ENCODE results near the gene LOXHD1.

- TF ChIP-seq POLR2A (IDR thresholded peaks at IDR 0.05; ENCODE audit: low read depth, low read length): no peak
- TF ChIP-seq, protein P1, sequence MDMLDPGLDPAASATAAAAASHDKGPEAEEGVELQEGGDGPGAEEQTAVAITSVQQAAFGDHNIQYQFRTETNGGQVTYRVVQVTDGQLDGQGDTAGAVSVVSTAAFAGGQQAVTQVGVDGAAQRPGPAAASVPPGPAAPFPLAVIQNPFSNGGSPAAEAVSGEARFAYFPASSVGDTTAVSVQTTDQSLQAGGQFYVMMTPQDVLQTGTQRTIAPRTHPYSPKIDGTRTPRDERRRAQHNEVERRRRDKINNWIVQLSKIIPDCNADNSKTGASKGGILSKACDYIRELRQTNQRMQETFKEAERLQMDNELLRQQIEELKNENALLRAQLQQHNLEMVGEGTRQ (IDR thresholded peaks at IDR 0.05; ENCODE audit: low read depth, low read length): no peak
Observed at GRCh38 chr18:46516555-46516954, 140.5 kb downstream of the LOXHD1 start.
